Stimulated activated CD4-positive, alpha-beta T cell treated with anti-CD3 and anti-CD28 coated beads, Interleukin-12 subunit alpha, Interleukin-12 subunit beta, amount 100 ng/mL, for 48 hours (primary cell): Measurements from ENCODE around the gene RABAC1.
"Not testable (repeated sequence)": the region's sequence is repeated elsewhere in the genome, so short reads cannot be mapped to it uniquely, and the experiment has no call there.

Experiments
- DNase-seq, 3 donors: peaks; one replicate each; pipeline ENCODE4 v3.0.0-alpha.2; 2020; ENCODE audit warnings: low read depth in 2 of 3, low spot score in 1 of 3

RABAC1 gene, protein sequence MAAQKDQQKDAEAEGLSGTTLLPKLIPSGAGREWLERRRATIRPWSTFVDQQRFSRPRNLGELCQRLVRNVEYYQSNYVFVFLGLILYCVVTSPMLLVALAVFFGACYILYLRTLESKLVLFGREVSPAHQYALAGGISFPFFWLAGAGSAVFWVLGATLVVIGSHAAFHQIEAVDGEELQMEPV

DNA sequence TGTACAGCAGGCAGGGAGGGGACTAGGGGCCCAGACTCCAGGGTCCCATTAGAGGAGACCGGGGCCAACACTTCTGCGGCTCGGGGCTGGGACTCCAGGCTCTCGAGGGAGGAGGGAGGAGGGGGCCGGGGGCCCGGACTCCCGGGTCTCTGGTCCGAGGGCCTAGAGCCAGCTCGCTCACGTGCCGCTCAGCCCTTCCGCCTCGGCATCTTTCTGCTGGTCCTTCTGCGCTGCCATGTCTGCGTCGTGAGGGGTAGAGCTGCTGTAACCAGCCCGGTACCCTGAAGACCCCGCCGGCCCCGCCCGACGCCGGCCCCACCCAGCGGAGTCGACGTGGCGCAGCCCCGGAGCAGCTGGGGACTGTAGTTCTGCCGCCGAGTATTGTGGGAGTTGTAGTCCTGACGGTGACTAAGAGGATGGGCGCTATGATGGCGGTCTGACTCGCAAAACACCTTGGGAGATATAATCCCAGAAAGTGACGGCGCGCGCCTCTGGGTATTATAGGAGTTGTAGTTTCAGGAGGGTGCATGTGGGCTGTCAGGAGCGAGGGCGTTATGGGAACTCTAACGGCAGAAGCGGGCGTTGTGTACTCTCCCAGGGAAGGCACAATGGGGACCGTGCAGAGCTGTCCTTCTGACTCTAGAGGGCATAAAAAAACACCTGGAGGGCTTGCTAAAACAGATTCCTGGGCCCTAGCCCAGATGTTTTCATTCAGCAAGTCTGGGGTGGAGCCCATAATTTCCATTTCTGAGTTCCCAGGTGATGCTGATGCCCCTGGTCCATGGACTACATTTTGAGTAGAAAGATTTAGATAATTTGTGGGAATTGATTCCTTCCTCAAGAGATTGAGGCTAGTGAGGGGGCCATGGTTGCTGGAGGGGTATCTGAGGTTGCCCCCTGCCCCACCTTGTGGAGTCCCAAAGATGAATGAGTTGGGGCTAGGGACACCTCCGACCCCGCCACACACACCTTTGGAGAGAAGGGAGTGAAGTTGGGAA, at the start of gene RABAC1:
Gene RABAC1, minus strand, starts transcription at position 266 of the 998 bp plus-strand sequence. Its CDS starts 29 bp downstream, at position 237.
- peak; percentile 77 to 85 (median 79) for DNase-seq

DNA sequence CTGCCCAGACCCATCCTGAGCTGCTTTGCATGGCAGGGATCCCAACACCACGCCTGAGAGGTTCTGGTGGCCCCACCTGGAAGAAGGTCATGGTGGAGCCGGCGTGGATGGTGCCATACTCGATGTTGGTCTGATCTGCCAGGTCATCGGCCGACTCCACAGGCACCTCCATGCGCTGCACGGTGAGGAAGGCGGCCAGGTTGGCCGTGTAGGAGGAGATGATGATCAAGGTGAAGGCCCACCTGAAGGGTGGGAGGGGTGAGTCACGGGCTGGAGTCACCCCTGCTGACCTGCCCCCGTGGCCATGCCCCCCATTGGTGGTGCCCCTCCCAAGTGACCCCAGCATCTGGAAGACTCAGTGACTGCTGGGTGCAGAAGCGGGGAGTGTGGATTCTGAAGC, 47.4 kb upstream of the RABAC1 start:
- DNase-seq, result no peak

DNA sequence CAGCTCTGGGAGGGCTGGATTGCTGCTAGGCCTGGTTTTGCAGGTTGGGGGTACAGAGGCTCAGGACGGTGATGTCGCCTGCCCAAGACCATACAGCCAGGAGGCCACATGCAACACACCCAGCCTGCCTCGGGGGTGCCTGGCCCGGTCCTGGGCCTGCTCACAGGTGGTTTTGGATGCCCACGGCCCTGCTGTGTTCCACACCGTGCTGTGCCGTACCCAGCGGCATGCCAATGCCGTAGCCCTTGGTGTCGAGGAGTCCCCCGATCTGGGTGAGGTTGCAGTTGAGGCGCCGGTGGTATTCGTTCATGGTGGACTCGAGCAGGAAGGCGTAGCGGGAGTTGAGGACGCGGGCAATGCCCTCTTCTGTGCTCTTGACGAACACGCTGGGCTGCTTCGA, 46.4 kb upstream of the RABAC1 start:
- DNase-seq, result no peak

DNA sequence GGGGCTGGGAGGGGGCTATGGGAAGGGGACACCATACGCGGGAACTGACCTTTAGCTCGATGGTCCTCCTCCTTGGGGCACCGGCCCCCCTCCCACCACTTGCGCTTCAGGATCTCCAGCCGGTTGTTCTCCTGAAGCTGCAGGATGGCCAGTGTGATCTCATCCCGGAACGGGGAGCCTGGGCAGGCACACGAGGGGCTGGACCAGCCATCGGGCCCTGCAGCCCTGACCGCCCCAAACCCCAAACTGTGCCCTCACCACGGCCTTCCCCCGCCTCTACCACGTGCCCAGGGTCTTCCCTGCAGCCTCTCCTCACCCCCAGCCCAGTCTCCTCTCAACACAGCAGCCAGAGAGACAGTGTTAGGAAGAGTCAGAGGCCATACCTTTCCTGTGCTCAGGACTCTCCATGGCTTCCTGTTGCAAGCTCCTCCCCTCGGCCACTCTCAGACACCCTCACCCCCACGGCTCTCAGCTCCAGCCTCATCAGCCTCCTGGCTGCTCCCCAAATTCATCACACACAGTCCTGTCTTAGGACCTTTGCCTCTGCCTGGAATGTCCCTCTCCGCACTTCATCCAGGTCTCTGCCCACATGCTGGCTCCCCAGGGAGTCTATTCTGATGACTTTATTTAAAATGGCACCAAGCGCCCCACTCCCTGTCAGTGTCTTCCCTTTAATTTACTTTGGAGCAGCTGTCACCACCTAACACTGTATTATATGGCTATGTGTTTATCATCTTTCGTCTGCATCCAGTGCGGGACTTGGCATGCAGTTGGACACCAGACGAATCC, 44.6 kb upstream of the RABAC1 start:
- DNase-seq, result no peak

DNA sequence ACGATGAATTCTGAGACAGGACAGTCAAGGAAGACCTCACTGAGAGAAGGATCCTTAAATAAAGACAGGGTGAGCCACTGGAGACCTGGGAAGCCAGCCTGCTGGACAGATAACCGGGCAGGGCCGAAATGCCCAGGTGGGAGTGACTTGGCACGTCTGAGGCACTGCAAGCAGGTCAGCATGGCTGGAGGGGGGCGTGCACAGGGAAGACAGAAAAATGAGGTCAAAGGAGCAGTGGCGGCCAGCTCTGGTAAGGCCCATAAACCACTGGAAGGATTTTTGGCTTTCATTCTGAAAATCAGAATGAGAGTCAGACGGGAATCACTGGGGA, 40.7 kb upstream of the RABAC1 start:
- DNase-seq, result no peak

DNA sequence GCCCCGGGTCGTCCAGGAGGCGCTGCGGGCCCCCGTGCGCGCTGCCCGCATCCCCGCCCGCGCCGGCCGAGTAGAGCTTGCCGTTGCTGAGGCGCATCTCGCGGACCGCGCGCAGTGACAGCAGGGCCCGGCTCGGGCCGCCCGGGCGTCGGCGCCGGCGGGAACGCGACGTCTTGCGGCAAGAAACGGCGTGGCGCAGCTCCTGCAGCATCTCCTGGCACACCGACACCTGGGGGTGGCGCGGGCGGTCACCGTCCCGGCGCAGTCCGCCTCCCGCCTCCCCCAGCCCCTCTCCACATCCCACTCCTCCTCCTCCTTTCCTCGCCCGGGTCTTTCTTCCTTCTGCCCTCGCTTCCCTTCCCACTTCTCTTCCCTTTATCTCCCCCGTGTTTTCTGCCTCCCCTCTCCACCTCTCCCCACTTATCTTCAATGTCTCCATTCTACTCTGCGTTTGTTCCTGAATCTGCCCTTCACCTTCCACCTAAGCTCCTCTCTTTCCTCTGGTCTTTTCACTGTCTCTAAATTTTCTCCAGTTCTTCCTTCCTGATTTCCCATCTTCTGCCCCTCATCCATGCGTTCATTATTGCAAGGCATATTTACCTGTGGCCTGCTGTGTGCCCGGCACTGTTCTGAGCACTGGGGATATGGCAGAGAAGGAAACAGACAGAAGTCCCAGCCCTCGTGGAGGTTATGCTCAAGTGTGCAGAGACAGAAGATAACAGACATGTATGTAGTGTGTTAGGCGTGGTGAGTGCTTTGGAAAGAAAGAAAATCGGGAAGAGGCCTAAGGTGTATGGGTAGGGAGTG, 40.2 kb upstream of the RABAC1 start:
- no peak for DNase-seq

DNA sequence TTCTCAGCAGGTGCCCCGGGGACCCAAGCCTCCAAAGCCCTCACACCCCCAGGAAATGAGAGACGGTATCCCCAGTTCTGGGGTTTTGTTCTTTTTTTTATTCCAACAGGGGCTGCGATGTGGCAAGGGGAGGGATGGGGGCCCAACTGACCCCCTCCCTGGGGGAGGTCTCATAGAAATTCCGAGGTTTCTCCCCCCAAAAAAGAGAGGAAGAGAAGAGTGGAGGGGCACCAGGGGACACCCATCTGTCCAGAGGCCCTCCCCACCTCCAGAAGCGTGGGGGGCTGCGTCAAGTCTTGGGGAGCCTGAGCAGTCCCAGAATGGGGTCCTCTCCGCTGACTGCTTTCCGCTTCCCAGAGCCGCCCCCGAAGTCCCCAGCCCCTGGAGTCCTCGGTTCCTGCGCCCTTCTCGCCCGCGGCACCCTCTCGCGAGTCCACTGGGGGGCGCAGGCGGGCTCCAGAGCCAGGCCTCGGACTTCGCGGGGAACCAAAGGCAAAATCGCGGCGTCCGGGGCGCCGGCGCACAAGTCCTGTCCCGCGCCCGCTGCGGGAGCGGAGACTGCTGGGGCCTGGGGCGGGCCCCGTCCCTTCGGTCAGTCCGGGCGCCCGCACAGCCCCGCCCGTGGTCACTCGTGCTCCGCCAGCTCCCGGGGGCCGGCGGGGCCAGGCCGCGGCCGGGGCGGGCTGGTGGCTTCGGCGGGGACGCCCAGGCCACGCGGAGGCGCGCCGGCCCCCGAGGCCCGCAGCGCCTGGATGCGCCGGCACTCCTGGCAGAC, 39.3 kb upstream of the RABAC1 start:
- peak in 2 of 3 donors; percentile 43 to 45 for DNase-seq

DNA sequence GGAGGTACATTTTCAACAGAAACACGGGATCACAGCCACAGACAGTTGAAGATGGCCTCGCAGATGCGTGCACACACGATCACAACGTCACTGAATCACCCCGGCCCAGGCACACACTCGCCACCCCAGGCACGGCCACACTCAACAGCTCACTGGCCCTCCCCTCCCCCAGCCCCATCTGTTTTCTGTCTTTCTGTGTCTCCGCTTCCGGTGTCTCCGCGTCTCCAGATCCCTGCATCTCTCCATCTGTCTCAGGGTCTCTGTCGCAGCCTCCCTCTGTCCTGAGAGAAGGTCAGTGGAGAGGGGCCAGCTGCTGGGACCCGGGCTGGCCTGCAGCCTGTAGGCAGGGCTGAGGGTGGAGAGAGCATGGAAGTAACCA, 38.7 kb upstream of the RABAC1 start:
- no peak for DNase-seq

DNA sequence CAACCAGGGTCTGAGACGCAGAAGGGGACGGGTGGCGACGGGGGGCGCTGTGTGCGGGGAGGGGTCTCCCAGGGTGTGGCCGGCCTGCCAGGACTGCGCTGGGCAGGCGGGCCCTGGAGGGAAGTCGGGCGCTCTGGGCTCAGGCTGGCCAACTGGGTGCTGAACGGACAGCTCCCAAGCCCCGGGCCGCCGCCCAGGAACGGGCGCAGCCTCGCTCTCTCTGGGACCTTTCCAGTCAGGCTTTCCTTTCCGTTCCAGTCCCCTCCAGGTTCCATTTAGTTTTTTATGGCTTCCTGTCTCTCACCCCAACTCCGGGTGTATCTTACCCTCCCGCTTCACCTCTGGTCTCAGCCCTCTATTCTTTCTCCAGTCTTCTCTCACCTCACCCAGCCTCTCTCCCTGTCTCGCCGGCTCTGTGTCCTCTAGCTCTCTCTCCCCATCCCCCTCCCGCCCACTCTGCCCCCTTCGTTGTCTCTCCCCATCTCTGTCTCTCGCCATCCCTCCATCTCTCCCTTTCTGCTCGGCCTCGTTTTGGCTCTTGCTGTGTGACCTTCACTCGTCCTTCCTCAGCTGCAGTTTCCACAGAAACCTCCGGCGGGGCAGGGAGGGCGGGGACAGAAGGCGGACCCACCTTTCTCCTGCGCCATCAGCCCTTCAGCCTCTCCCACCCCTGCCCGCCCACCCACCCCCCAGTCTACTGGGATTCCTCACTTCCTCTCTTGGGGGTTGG, 38.2 kb upstream of the RABAC1 start:
- peak in 2 of 3 donors; percentile 22 to 34 for DNase-seq

DNA sequence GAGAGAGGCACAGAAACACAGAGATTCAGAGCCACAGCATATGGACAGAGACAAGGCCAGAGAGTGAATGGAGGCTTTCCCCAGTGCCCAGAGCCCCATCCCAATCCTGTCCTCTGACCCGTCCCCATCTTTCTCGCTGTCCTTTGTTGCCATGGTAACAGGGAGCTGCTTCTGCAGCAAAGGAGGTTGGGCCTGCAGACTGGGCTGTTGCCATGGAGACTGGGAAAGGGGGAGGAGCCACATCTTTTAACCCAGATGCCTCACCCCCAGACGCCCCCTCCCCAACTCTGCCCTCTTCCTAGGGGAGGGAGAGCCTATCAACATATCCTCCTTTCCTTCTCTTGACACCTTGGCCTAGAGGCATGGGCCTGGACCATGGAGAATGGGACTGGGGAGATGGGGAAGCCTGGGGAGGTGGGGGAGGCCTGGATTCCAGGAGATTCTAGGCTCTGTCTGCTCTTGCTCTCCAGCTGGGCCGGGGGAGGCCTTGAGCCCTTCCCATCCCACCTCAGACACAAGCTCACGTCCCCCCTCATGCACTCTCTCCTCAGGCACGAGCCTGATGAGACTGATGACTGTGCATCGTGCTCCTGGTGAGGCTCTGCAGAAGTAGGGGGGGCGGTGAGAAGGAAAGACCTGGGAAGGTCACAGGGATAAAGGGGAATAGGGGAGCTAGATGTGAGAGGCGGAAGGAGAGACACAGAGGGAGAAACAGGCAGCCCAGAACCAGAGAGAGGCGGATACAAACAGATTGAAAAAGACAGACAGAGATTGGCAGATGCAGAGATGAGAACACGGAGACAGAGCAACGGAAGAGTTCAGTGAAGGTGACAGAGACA, 37.1 kb upstream of the RABAC1 start:
- no peak for DNase-seq

DNA sequence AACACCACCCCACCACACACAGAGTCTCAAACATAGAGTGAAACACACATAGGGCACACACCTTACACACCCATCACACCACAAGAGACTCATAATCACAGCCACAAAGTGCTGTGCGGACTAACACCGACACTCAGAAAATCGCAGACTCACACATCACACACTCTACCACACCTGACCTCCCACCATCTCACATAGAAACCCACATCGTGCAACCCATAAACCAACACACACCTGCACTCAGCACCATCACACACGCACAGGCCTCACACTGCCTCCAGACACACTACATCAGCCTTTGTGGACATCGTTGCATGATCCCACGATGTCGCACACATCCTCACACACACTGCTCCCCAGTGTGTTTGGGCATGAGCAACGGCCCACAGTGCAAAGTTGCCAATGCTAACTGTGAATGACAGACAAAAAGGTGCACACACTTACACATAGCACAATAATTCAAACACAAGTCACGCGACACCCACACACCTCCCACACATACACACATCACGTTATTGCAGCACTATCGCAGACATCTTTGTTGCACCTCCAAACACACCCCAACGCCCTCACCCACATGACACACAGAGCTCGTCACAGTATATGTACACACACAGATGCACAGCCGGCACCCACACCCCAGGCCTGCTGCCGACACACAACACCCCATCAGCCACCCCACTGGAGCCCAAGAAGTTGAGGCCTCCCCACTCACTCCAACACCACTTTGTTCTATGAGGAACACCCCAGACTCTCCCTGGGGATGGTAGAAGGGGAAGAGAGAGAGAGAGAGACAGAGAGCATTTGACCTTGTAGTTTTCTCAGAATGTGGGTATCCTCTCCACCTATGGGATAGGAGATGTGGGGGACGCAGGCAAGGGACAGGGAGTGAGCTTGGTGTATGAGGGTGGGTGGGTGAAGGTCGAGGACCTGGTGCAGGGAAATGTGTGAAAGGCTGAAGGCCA, 36.2 kb upstream of the RABAC1 start:
- no peak for DNase-seq

DNA sequence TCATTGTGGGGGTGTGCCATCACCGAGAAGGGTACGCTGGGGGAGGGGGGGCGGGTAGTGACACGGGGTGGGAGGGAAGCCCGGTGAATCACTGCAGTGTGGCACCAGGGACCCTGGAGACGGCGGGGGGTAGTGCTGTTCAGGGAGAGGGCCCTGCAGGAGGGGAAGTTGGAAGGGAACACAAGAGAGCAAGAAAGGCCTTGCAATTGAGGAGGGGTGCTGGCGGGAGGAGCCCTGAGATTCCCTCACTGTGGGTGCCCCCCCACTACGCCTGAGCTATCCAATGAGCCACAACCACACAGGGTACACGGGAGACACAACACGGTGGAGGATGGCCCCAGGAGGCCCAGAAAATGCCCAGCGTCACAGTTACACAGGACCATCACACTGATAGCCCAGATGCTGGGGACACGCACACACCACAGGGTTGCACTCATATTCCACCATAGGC, 35.4 kb upstream of the RABAC1 start:
- DNase-seq, result no peak

DNA sequence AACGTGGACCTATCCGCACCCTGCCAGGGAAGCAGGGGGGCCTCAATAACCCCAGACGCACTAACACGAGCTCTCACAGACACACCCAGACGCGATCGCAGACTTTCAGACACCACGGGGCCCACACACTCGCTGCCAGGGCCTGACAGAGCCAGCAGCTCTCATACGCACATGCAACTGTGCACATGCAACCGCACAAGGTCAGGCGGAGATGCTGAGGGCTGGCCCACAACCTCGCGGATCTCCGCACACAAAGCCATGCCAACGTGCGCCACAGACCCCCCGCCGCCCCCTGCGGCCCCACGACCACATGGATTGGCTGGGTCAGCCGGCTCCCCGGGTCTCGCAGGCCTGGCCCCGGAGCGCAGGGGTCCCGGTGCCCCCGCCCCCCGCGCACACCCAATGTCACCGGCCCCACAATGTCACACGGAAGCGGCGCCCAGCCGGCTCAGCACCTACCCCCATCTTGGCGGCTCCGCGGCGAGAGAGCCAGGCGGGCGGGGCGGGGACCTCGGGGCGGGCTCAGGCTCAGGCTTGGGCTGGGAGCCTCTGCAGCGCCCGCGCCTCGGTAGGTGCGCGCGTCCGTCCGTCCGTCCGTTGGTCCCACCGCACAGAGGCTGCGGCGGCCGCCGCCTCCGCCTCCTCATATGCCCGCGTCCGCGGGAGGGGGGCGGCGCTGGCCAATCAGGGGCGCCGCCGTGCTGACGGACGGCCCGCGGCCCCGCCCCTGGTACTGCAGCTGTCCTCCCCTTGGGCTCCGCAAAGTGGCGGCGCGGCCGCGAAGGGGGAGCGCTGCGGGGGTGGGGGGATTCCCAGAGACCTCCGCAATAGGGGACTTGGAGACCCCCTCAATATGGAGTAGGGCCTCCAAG, 34.7 kb upstream of the RABAC1 start, which contains the start of gene ATP1A3:
Gene ATP1A3, minus strand, starts transcription at position 619 of the 872 bp plus-strand sequence. Its CDS starts 154 bp downstream, at position 465.
- DNase-seq, result peak in 2 of 3 donors; percentile 21 to 47

DNA sequence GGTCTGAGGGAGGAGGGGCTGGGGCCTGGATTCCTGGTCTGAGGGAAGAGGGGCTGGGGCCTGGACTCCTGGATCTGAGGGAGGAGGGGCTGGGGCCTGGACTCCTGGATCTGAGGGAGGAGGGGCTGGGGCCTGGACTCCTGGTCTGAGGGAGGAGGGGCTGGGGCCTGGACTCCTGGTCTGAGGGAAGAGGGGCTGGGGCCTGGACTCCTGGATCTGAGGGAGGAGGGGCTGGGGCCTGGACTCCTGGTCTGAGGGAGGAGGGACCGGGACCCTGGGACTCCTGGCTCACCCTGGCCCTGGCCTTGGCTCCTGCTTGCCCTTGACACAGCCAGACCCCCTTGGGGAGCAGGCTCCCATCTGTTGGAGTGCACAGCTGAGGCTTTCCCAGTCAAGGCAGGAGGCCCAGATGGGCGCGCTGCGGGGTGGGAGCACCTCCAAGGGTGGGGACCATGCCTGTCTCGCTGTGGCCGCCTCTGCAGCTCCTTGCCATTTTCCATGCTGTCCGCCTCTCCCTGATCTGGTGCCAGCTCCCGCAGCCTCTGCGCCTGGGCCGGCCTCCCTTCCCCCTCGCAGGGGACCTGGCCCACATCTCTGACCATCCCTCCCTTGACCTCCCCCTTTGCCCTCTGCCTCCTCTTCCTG, 32.9 kb upstream of the RABAC1 start:
- DNase-seq, result not testable (repeated sequence)

DNA sequence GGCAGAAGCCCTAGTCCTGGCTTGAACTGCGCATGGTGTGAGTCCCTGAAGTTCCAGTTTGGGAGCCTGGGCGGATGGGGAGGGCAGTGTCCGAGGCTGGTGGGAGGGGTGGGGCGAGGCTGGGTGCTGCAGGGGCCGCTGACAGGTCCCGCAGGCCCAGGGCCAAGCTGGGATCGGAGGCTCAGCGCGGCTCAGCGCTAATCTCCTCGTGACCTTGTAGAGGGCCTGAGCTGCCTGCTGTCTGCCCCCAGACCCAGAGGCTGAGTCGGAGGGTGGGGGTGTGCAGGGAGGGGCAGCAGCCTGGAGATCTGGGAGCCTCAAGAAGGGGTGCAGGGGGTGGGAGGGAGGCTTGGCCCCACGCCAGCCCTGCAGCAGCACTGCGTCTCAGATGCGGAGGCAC, 31.9 kb upstream of the RABAC1 start:
- no peak for DNase-seq

DNA sequence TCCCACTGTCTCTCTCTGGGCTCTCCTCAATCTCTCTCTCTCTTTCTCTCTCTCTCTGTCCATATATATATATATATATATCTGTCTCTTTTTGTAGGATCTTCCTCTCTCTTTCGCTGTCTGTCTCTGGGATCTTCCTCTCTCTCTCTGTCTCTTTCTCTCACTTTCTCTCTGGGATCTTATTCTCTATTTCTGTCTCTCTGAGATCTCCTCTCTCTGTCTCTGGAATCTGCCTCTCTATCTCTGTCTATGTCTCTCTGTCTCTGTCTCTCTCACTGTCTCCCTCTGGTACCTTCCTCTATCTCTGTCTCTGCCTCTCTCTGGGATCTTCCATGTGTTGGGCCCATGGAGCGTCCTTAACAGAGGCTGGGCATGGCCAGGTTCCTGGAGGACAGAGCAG, 31.5 kb upstream of the RABAC1 start:
- no peak for DNase-seq
